A549 (cell line): ENCODE data around the gene IDNK.

Experiments used
- BHLHE40 ChIP-seq: IDR thresholded peaks from 2 replicates; pipeline ENCODE4 v1.6.1; 2012; ENCODE audit warnings: low read depth, low read length, inconsistent platforms
- CHD2 ChIP-seq: fragments of 150-350 bp; IDR thresholded peaks from 2 replicates; pipeline ENCODE4 v1.6.1; 2014; ENCODE audit warnings: low read length; ENCODE audit not compliant: partially characterized antibody
- CTCF ChIP-seq: fragments of >200 bp; sonication (Bioruptor Twin); formaldehyde crosslinking; IDR thresholded peaks from 3 replicates; pipeline ENCODE4 v1.5.1; 2016
- E2F6 ChIP-seq: IDR thresholded peaks from 2 replicates; pipeline ENCODE4 v1.6.1; 2012; ENCODE audit warnings: low read depth, borderline replicate concordance
- ELK1 ChIP-seq: fragments of 150-350 bp; IDR thresholded peaks from 2 replicates; pipeline ENCODE4 v1.6.1; 2014; ENCODE audit warnings: low read depth, mild to moderate bottlenecking, low read length
- HMGXB4 ChIP-seq: fragments of 250-450 bp; sonication (Bioruptor Pico); IDR thresholded peaks from 2 replicates; pipeline ENCODE4 v1.5.0; 2021; ENCODE audit warnings: mild to moderate bottlenecking, moderate library complexity, borderline replicate concordance
- KDM5A ChIP-seq: fragments of 200-600 bp; sonication (generic); IDR thresholded peaks from 2 replicates; pipeline ENCODE4 v1.6.1; 2016; ENCODE audit warnings: antibody characterized with exemption, mild to moderate bottlenecking
- MAX ChIP-seq: IDR thresholded peaks from 2 replicates; pipeline ENCODE4 v1.6.1; 2012
- MYC ChIP-seq: IDR thresholded peaks from 2 replicates; pipeline ENCODE4 v1.6.1; 2012; ENCODE audit warnings: mild to moderate bottlenecking, inconsistent platforms, low read length, improper control_type of control experiment, borderline replicate concordance
- NFE2L2 ChIP-seq: fragments of 150-350 bp; conservative IDR thresholded peaks from 2 replicates; pipeline ENCODE4 v1.6.1; 2014; ENCODE audit warnings: low read length
- POLR2A ChIP-seq: IDR thresholded peaks from 2 replicates; pipeline ENCODE4 v1.6.1; 2012; ENCODE audit warnings: mild to moderate bottlenecking, low read length
- RAD21 ChIP-seq, 2 experiments: fragments of >200 bp in 1 of 2; sonication (Bioruptor Twin) in 1 of 2; formaldehyde crosslinking in 1 of 2; IDR thresholded peaks in 1 of 2; conservative IDR thresholded peaks in 1 of 2; 2 replicates in 1 of 2; 3 replicates in 1 of 2; pipeline ENCODE4 v1.6.1; 2012 to 2018; ENCODE audit warnings: inconsistent platforms in 1 of 2
- REST ChIP-seq: fragments of 200-600 bp; sonication (generic); IDR thresholded peaks from 2 replicates; pipeline ENCODE4 v1.6.1; 2016; ENCODE audit warnings: antibody characterized with exemption, mild to moderate bottlenecking, moderate library complexity

- TF ChIP-seq POLR2A (no peak), CHD2 (no peak), CTCF (no peak), NFE2L2 (no peak), REST (no peak), E2F6 (no peak), HMGXB4 (CRISPR knock-in tag) (no peak), MYC (no peak), MAX (no peak), ELK1 (no peak), KDM5A (no peak), RAD21 (conservative IDR thresholded peaks at IDR 0.05 in 1 of 2, IDR thresholded peaks at IDR 0.05 in 1 of 2) (no peak), BHLHE40 (no peak)
Measured at GRCh38 chr9:83646500-83647239, 23.7 kb downstream of the IDNK start.
